ENCODE measurements around the gene NUDT4B.
"Not testable (repeated sequence)": the region's sequence is repeated elsewhere in the genome, so short reads cannot be mapped to it uniquely, and the experiment has no call there.

The NUDT4B gene

GRCh38 chr1:148735538-148735937 lies 13.0 kb upstream of the NUDT4B start:
- not testable (repeated sequence) for DNase-seq (ENCODE audit: low read depth in 2 of 3, low spot score in 1 of 3)

- not testable (repeated sequence) for DNase-seq (ENCODE audit: low read depth in 2 of 3, low spot score in 1 of 3)
Observed at GRCh38 chr1:148738667-148739066, 9.9 kb upstream of the NUDT4B start.

GRCh38 chr1:148743200-148743599 lies 5.4 kb upstream of the NUDT4B start:
- not testable (repeated sequence) for DNase-seq (ENCODE audit: low read depth in 2 of 3, low spot score in 1 of 3)

GRCh38 chr1:148743726-148744720 lies 4.6 kb upstream of the NUDT4B start:
- DNase-seq (ENCODE audit: low read depth in 2 of 3, low spot score in 1 of 3) = not testable (repeated sequence)

GRCh38 chr1:148749335-148749681 lies 734 bp downstream of the NUDT4B start:
- DNase-seq (ENCODE audit: low read depth in 2 of 3, low spot score in 1 of 3) = not testable (repeated sequence)

- DNase-seq (ENCODE audit: low read depth in 2 of 3, low spot score in 1 of 3) = not testable (repeated sequence)
Observed at GRCh38 chr1:148756231-148756630, 7.7 kb downstream of the NUDT4B start.

- DNase-seq (ENCODE audit: low read depth in 2 of 3, low spot score in 1 of 3) = not testable (repeated sequence)
Observed at GRCh38 chr1:148757446-148757845, 8.9 kb downstream of the NUDT4B start.

GRCh38 chr1:148758412-148758811 lies 9.8 kb downstream of the NUDT4B start:
- DNase-seq (ENCODE audit: low read depth in 2 of 3, low spot score in 1 of 3) = not testable (repeated sequence)

GRCh38 chr1:148758925-148759324 lies 10.4 kb downstream of the NUDT4B start:
- DNase-seq (ENCODE audit: low read depth in 2 of 3, low spot score in 1 of 3) = not testable (repeated sequence)

GRCh38 chr1:148759749-148760148 lies 11.2 kb downstream of the NUDT4B start:
- DNase-seq (ENCODE audit: low read depth in 2 of 3, low spot score in 1 of 3) = peak in 2 of 3 donors; percentile 20 to 30

- not testable (repeated sequence) for DNase-seq (ENCODE audit: low read depth in 2 of 3, low spot score in 1 of 3)
Observed at GRCh38 chr1:148760206-148760605, 11.6 kb downstream of the NUDT4B start.

- not testable (repeated sequence) for DNase-seq (ENCODE audit: low read depth in 2 of 3, low spot score in 1 of 3)
Observed at GRCh38 chr1:148761360-148761759, 12.8 kb downstream of the NUDT4B start.

GRCh38 chr1:148765238-148766019 lies 16.9 kb downstream of the NUDT4B start:
- DNase-seq (ENCODE audit: low read depth in 2 of 3, low spot score in 1 of 3) = not testable (repeated sequence)

GRCh38 chr1:148768541-148768940 lies 20.0 kb downstream of the NUDT4B start:
- DNase-seq (ENCODE audit: low read depth in 2 of 3, low spot score in 1 of 3) = not testable (repeated sequence)

GRCh38 chr1:148769495-148769894 lies 20.9 kb downstream of the NUDT4B start:
- DNase-seq (ENCODE audit: low read depth in 2 of 3, low spot score in 1 of 3) = not testable (repeated sequence)

- DNase-seq (ENCODE audit: low read depth in 2 of 3, low spot score in 1 of 3) = not testable (repeated sequence)
Observed at GRCh38 chr1:148773690-148774089, 25.1 kb downstream of the NUDT4B start.

- not testable (repeated sequence) for DNase-seq (ENCODE audit: low read depth in 2 of 3, low spot score in 1 of 3)
Observed at GRCh38 chr1:148774102-148774501, 25.5 kb downstream of the NUDT4B start.

GRCh38 chr1:148775263-148775662 lies 26.7 kb downstream of the NUDT4B start:
- DNase-seq (ENCODE audit: low read depth in 2 of 3, low spot score in 1 of 3) = not testable (repeated sequence)

- not testable (repeated sequence) for DNase-seq (ENCODE audit: low read depth in 2 of 3, low spot score in 1 of 3)
Observed at GRCh38 chr1:148777649-148778048, 29.1 kb downstream of the NUDT4B start.

- DNase-seq (ENCODE audit: low read depth in 2 of 3, low spot score in 1 of 3) = not testable (repeated sequence)
Observed at GRCh38 chr1:148780404-148780803, 31.8 kb downstream of the NUDT4B start.

GRCh38 chr1:148791543-148792099 lies 43.0 kb downstream of the NUDT4B start:
- not testable (repeated sequence) for DNase-seq (ENCODE audit: low read depth in 2 of 3, low spot score in 1 of 3)
